Prostate gland (tissue), 2 donors: Measurements from ENCODE around the gene DKC1.

Experiments used
- CTCF ChIP-seq, 4 experiments: fragments of 200-600 bp in 2 of 4; fragments of 450-650 bp in 2 of 4; sonication (generic) in 2 of 4; IDR thresholded peaks; 1 replicate in 3 of 4; 2 replicates in 1 of 4; pipeline ENCODE4 v1.5.1; 2016 to 2019; ENCODE audit warnings: antibody characterized with exemption in 4 of 4, mild to moderate bottlenecking in 2 of 4, moderate library complexity in 2 of 4
- POLR2A ChIP-seq: fragments of 450-650 bp; IDR thresholded peaks from one replicate; pipeline ENCODE4 v1.6.1; 2016; ENCODE audit warnings: antibody characterized with exemption, mild to moderate bottlenecking

GRCh38 chrX:154758696-154759095, 4.0 kb upstream of the DKC1 start:
- TF ChIP-seq CTCF (IDR thresholded peaks at IDR 0.05) = no peak
- no peak for TF ChIP-seq POLR2A
